Mucosa of descending colon (tissue), 3 donors: ENCODE results near the gene ARHGAP22. TPM values are rescaled to one million over a fixed set of nuclear protein-coding genes. Genes with fewer than 3 reads are reported as not detected.

ENCODE experiments used
- ATAC-seq: fragments of 200-7000 bp; cut with Tn5 transposase; one replicate; pipeline ENCODE4 v1.9.1; 2020; ENCODE audit warnings: mild to moderate bottlenecking, moderate library complexity
- DNase-seq, 3 donors: peaks; one replicate each; pipeline ENCODE4 v3.0.0-alpha.2; 2020
- H3K36me3 ChIP-seq: fragments of 200-600 bp; one replicate; pipeline ENCODE4 v1.8.0; 2021; ENCODE audit warnings: low read depth, mild to moderate bottlenecking
- H3K4me1 ChIP-seq: fragments of 200-600 bp; one replicate; pipeline ENCODE4 v1.8.0; 2021; ENCODE audit warnings: low read depth, mild to moderate bottlenecking
- H3K4me3 ChIP-seq: fragments of 200-600 bp; one replicate; pipeline ENCODE4 v1.8.0; 2021; ENCODE audit warnings: mild to moderate bottlenecking
- H3K9me3 ChIP-seq: fragments of 200-600 bp; one replicate; pipeline ENCODE4 v1.8.0; 2021; ENCODE audit warnings: mild to moderate bottlenecking
- intact Hi-C, 2 donors: fragments of 100-400 bp; cut with DNase I in 1 of 2; cut with micrococcal nuclease in 1 of 2; formaldehyde crosslinking; loops; one replicate each; pipeline versions ENCODE4 v1.11.0 to v1.11.1; 2022; cut with DNase I, micrococcal nuclease
- total RNA-seq, 3 donors: library from RNA; stranded (reverse); fragmentation: NEBNext Ultra II Directional in 2 of 3; extraction: Animal tissue kit (Norgen Biotek cat#: 25700) in 2 of 3; gene quantifications; one replicate each; pipeline versions ENCODE4 v1.2.1 to v1.2.4, GENCODE V29; 2021 to 2023
- TF ChIP-seq, protein P1 (sequence below): fragments of 200-600 bp; IDR thresholded peaks from one replicate; pipeline ENCODE4 v1.8.0; 2022; ENCODE audit warnings: antibody characterized with exemption, mild to moderate bottlenecking
- donor health status: DM: no; HTN: no; CAD: no; lungs with moderate emphysema.
- donor health status: DM: no; HTN: no; CAD: no.
- donor health status: DM: no; HTN: yes; CAD: no.

The ARHGAP22 gene
- total RNA-seq, 3 donors from 2014 or later = 0.93 to 5.9 (median 1.3) TPM

DNA sequence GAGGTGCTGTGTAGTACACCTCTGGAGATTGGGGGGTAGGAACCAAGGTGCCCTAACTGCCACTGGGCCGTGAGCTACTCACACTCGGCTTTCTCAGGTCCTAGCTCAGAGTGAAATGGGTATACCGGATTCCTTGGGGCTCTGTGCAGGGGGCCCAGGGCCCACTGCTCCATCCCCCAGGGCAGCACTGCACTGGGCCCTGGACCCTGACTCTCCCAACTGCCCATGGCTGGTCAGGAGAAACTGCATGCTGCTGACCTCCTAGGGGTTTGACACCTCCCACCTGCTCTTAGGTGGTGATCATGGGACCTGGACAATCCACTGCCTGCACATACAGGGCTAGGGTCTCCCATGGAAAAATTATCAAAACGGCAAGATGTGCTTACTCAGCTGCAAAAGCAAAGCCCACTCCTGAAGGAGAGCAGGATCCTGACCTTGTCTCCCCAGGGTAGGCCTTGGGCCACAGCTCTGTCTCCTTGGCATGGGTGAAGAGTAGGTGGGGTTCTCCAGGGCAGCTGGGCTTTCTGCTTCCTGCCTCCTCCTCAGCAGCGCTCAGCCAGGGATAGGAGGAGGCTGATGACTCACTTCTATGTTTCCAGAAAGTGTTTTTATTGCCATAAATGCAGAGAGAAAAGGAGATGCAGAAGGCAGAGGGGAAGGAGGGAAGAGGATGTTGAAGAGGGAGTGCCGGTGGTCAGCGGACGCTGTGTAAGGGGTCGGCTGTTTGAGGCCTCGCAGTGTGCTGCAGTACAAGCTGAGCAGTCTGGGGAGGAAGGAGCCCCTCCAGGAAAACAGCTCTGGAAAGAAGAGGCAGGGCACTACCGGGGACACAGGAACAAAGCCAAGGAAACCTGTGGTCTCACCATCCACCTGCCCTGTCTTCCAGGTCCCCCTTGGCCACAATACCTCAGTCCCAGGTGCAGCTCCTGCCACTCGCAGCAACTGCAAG lies 107.8 kb downstream of the ARHGAP22 start:
- Histone ChIP-seq H3K4me3 (no peak overlapping the region), H3K36me3 (no peaks in the 10 kb centered on the region), H3K4me1 (no peaks in the 10 kb centered on the region), H3K9me3 (no peaks in the 10 kb centered on the region)
- intact Hi-C loops = no loop called here
- TF ChIP-seq, protein P1, sequence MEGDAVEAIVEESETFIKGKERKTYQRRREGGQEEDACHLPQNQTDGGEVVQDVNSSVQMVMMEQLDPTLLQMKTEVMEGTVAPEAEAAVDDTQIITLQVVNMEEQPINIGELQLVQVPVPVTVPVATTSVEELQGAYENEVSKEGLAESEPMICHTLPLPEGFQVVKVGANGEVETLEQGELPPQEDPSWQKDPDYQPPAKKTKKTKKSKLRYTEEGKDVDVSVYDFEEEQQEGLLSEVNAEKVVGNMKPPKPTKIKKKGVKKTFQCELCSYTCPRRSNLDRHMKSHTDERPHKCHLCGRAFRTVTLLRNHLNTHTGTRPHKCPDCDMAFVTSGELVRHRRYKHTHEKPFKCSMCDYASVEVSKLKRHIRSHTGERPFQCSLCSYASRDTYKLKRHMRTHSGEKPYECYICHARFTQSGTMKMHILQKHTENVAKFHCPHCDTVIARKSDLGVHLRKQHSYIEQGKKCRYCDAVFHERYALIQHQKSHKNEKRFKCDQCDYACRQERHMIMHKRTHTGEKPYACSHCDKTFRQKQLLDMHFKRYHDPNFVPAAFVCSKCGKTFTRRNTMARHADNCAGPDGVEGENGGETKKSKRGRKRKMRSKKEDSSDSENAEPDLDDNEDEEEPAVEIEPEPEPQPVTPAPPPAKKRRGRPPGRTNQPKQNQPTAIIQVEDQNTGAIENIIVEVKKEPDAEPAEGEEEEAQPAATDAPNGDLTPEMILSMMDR = no peak
- ATAC-seq = peak; percentile 26
- DNase-seq = no peak

DNA sequence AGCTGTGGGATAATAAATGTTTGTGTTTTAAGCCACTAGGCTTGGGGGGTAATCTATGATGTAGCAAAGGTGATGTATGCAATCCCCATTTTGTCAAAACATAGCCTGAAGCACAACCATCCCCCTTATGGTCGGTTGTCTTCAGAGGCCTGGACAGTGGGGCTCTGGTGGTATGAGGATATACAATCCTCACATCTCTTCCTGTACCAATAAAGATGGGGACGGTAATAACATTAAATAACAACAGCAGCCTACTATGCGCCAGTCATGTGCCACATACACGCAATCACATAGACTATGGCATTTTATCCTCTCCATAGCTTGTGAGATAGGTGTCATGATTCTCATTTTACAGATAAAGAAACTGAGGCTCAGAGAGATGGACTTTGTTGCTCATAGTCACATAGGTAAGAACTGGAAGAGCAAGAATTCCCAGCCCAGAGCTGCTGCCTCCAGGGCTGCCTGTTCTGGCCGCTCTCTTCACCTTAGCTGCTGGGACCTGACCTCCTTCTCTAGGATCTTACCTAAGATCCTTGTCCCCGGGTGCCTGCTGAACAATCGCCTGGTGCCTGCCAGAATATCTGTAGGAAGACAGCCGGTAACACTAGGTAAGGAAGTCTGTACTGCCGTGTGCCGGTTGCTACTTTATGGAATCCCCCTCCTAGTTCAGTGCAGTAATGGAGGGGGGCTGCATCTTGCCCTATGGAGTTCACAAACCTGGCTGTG lies 108.6 kb downstream of the ARHGAP22 start:
- intact Hi-C loops = no loop called here
- H3K4me1 ChIP-seq = no peaks in the 10 kb centered on the region
- no peak for DNase-seq
- no peaks in the 10 kb centered on the region for H3K9me3 ChIP-seq
- H3K36me3 ChIP-seq = no peaks in the 10 kb centered on the region
- TF ChIP-seq, protein P1 = no peak
- ATAC-seq = no peak
- H3K4me3 ChIP-seq = no peak overlapping the region

DNA sequence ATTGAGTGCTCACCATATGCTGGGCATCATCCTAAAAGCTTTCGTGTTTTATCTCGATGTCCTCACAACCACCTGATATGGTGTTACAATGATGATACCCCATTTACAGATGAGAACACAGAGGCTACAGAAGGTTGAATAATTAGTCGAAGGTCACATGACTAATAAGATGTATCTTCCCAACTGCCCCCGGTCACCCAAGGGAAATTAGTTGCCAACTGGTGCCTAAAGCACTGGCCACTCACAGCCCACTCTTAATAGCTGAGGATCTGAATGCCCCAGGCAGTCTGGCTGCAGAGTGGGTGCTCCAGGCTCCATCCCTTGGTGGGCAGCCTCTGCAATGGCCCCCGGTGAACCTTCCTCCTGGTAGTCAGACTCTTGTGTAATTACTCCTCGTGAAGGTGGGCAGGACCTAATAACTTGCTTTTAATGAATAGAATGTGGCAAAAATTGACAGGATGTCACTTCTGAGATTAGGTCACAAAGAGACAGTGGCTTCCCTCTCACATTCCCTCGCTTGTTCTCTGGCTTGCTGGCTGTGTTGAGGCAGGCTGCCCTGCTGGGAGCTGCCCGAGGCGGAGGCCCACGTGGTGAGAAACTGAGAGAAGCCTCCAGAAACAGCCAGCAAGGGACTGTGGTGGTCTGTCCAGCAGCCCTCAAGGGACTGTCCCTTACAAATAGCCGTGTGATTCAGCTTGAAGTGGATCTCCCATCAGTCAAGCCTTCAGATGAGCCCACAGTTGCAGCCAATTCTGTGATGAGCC lies 109.4 kb downstream of the ARHGAP22 start:
- TF ChIP-seq, protein P1 = no peak
- H3K4me1 ChIP-seq = no peaks in the 10 kb centered on the region
- ATAC-seq (no peak), DNase-seq (no peak)
- no peaks in the 10 kb centered on the region for H3K9me3 ChIP-seq
- intact Hi-C loops = no loop called here
- H3K36me3 ChIP-seq = no peaks in the 10 kb centered on the region
- H3K4me3 ChIP-seq = no peak overlapping the region

DNA sequence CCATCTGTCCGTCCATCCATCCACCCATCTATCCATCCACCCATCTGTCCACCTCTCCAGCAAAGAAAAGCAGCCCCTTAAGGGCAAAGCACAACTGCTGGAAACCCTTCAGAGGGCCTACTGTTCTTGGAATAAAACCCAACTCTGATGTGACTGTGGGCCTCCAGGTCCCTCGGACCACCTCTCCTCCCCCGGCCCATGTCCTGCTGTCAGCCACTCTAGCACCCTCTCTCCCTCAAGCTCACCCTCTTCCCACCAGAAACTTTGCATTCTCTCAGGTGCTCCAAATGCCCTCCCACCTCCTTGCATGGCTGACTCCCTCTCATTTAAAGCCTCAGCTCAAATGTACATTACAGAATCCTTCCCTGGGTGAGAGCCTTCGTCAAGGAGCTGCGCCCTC lies 110.3 kb downstream of the ARHGAP22 start:
- DNase-seq (no peak), ATAC-seq (no peak)
- intact Hi-C loops = no loop called here
- Histone ChIP-seq H3K4me3 (no peak overlapping the region), H3K4me1 (no peaks in the 10 kb centered on the region), H3K36me3 (no peaks in the 10 kb centered on the region), H3K9me3 (no peaks in the 10 kb centered on the region)
- TF ChIP-seq, protein P1 = no peak

DNA sequence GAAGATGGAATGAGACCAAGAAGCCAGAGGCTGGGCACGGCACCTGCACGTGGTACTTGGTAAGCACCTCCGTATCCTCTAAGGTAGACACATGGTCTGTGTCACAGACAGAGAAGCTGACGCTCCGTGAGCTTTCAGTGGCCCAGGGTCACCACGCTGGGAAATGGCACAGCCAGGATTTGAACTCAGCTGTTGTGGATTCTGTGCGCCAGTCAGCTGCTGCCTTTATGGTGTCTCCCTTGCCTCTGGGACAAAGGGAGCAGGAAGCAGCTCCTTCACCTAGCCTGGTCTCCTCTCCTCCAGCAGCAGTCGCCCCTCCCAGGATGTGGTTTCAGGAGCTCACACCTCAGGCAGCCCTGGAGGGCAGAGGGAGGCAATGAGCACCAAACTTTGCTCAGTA lies 110.8 kb downstream of the ARHGAP22 start:
- Histone ChIP-seq H3K9me3 (no peaks in the 10 kb centered on the region), H3K4me1 (no peaks in the 10 kb centered on the region), H3K36me3 (no peaks in the 10 kb centered on the region), H3K4me3 (no peak overlapping the region)
- ATAC-seq (no peak), DNase-seq (no peak)
- intact Hi-C loops = no loop called here
- TF ChIP-seq, protein P1 = no peak
